ENCODE data around the gene RICTOR. TPM values are rescaled to one million over a fixed set of nuclear protein-coding genes. Genes with fewer than 3 reads are reported as not detected.
A peak's percentile ranks its signal among the peaks of the same experiment; 100 is the strongest.

The RICTOR gene
- total RNA-seq, 2 donors from 2014 or later, result 27.6 to 31.8 TPM

GRCh38 chr5:39106322-39106721, 32.1 kb upstream of the RICTOR start:
- WGBS, 2 experiments (ENCODE audit: insufficient coverage in 1 of 2, insufficient read length in 1 of 2), result 100% methylated on average over 1 of the region's 1 CpG; no CpG with 5 or more reads in 1 of the 2 experiments
- Mint-ChIP-seq H3K4me1 (no peaks in the 10 kb centered on the region), H3K27ac (no peak overlapping the region), H3K9me3 (no peaks in the 10 kb centered on the region), H3K4me3 (no peak overlapping the region), H3K36me3 (ENCODE audit: low read depth) (no peaks in the 10 kb centered on the region), H3K27me3 (ENCODE audit: insufficient read depth) (no peaks in the 10 kb centered on the region)
- H3K27me3 ChIP-seq (ENCODE audit: control insufficient read depth, insufficient read depth, low read length, poor library complexity, severe bottlenecking), result no peaks in the 10 kb centered on the region
- no peak overlapping the region for H3K27ac ChIP-seq (ENCODE audit: low read depth, low read length)
- H3K4me1 ChIP-seq (ENCODE audit: control insufficient read depth, insufficient read depth, low read length), result no peaks in the 10 kb centered on the region
- no peak for DNase-seq
- H3K36me3 ChIP-seq (ENCODE audit: control insufficient read depth, insufficient read depth, low read length), result no peaks in the 10 kb centered on the region
- H3K9me3 ChIP-seq (ENCODE audit: control insufficient read depth, low read length), result no peaks in the 10 kb centered on the region
- H3K4me3 ChIP-seq (ENCODE audit: low read length), result no peak overlapping the region
- H3K9ac ChIP-seq (ENCODE audit: extremely low read depth, low read length, poor library complexity, severe bottlenecking), result no peak overlapping the region
- TF ChIP-seq, protein P1, sequence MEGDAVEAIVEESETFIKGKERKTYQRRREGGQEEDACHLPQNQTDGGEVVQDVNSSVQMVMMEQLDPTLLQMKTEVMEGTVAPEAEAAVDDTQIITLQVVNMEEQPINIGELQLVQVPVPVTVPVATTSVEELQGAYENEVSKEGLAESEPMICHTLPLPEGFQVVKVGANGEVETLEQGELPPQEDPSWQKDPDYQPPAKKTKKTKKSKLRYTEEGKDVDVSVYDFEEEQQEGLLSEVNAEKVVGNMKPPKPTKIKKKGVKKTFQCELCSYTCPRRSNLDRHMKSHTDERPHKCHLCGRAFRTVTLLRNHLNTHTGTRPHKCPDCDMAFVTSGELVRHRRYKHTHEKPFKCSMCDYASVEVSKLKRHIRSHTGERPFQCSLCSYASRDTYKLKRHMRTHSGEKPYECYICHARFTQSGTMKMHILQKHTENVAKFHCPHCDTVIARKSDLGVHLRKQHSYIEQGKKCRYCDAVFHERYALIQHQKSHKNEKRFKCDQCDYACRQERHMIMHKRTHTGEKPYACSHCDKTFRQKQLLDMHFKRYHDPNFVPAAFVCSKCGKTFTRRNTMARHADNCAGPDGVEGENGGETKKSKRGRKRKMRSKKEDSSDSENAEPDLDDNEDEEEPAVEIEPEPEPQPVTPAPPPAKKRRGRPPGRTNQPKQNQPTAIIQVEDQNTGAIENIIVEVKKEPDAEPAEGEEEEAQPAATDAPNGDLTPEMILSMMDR (conservative IDR thresholded peaks at IDR 0.05), result peak; percentile 50

DNA sequence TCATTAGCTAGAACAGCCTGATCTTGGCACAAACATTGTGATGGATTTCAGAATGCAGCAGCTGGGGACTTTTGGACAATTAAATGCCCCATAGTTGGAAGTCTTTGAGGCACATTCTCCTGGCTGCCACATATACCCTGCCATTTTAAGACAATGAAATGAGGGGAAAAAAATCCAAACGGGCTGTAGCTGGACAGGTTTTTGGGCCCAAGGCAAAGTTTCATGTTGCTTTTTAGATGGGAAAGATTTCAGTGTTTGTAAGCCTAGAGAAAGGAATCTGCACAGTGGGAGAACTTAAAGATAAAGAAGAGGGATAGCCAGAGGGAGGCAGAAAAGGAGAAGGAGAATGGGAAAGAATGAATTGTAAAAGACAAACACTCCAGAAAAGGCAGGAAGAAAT, 30.0 kb upstream of the RICTOR start:
- no peak overlapping the region for H3K9ac ChIP-seq (ENCODE audit: extremely low read depth, low read length, poor library complexity, severe bottlenecking)
- WGBS, 2 experiments (ENCODE audit: insufficient coverage in 1 of 2, insufficient read length in 1 of 2), result 89 to 90% methylated on average over 1 of the region's 1 CpG
- no peaks in the 10 kb centered on the region for H3K27me3 ChIP-seq (ENCODE audit: control insufficient read depth, insufficient read depth, low read length, poor library complexity, severe bottlenecking)
- H3K27ac ChIP-seq (ENCODE audit: low read depth, low read length), result no peak overlapping the region
- Mint-ChIP-seq H3K4me1 (no peaks in the 10 kb centered on the region), H3K36me3 (ENCODE audit: low read depth) (no peaks in the 10 kb centered on the region), H3K4me3 (no peak overlapping the region), H3K27ac (no peak overlapping the region), H3K27me3 (ENCODE audit: insufficient read depth) (no peaks in the 10 kb centered on the region), H3K9me3 (no peaks in the 10 kb centered on the region)
- H3K4me1 ChIP-seq (ENCODE audit: control insufficient read depth, insufficient read depth, low read length), result no peaks in the 10 kb centered on the region
- H3K9me3 ChIP-seq (ENCODE audit: control insufficient read depth, low read length), result no peaks in the 10 kb centered on the region
- no peaks in the 10 kb centered on the region for H3K36me3 ChIP-seq (ENCODE audit: control insufficient read depth, insufficient read depth, low read length)
- H3K4me3 ChIP-seq (ENCODE audit: low read length), result no peak overlapping the region
- TF ChIP-seq, protein P1 (conservative IDR thresholded peaks at IDR 0.05), result no peak
- DNase-seq, result no peak

DNA sequence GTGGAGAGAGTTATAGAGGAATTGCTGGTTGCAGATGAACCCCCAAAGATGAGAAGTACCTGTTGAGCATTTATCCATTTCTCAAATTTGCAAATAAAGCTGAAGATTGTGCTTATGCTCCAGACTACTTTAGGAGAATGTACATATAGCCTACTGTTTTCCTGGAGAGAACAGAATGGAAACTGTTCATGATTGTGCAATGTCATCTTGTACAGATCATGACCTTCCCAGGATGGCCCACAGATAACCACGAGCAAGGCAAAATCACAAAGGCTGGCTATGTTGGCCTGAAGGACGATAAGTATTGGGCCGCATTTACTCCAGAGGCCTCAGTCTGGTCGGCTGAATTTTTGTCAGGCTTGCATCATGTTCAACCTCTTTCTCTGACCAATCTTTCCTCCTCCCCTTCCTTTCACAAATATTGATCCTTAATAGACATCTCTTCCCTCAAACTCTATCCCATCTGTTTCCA, 28.5 kb upstream of the RICTOR start:
- no peaks in the 10 kb centered on the region for H3K27me3 ChIP-seq (ENCODE audit: control insufficient read depth, insufficient read depth, low read length, poor library complexity, severe bottlenecking)
- H3K27ac Mint-ChIP-seq, result no peak overlapping the region
- H3K4me3 Mint-ChIP-seq, result no peak overlapping the region
- no peak overlapping the region for H3K27ac ChIP-seq (ENCODE audit: low read depth, low read length)
- H3K27me3 Mint-ChIP-seq (ENCODE audit: insufficient read depth), result no peaks in the 10 kb centered on the region
- TF ChIP-seq, protein P1 (conservative IDR thresholded peaks at IDR 0.05), result no peak
- no peaks in the 10 kb centered on the region for H3K9me3 Mint-ChIP-seq
- no peaks in the 10 kb centered on the region for H3K4me1 Mint-ChIP-seq
- H3K4me3 ChIP-seq (ENCODE audit: low read length), result no peak overlapping the region
- no peaks in the 10 kb centered on the region for H3K4me1 ChIP-seq (ENCODE audit: control insufficient read depth, insufficient read depth, low read length)
- no peaks in the 10 kb centered on the region for H3K36me3 Mint-ChIP-seq (ENCODE audit: low read depth)
- H3K9ac ChIP-seq (ENCODE audit: extremely low read depth, low read length, poor library complexity, severe bottlenecking), result no peak overlapping the region
- H3K36me3 ChIP-seq (ENCODE audit: control insufficient read depth, insufficient read depth, low read length), result no peaks in the 10 kb centered on the region
- H3K9me3 ChIP-seq (ENCODE audit: control insufficient read depth, low read length), result no peaks in the 10 kb centered on the region
- DNase-seq, result no peak
- WGBS, 2 experiments (ENCODE audit: insufficient coverage in 1 of 2, insufficient read length in 1 of 2), result 87 to 96% methylated on average over 4 of the region's 4 CpGs

Data from endodermal cell (in vitro differentiated cells).